HepG2 (cell line): Measurements from ENCODE around the gene FBXW8. TPM values are rescaled to one million over a fixed set of nuclear protein-coding genes. Genes with fewer than 3 reads are reported as not detected.

Experiments
- CBFB ChIP-seq: sonication (generic); formaldehyde crosslinking; IDR thresholded peaks from 2 replicates; pipeline ENCODE4 v1.4.0; 2020; ENCODE audit warnings: missing genetic modification reagents
- CCAR2 ChIP-seq: fragments of 200-400 bp; formaldehyde crosslinking; optimal IDR thresholded peaks from 2 replicates; pipeline ENCODE3; 2018; ENCODE audit warnings: low read depth, mild to moderate bottlenecking, low read length, moderate library complexity
- CEBPB ChIP-seq: IDR thresholded peaks from 2 replicates; pipeline ENCODE4 v1.6.1; 2011; ENCODE audit warnings: low read depth, low read length, improper control_type of control experiment, borderline replicate concordance
- CENPT ChIP-seq: sonication (generic); formaldehyde crosslinking; IDR thresholded peaks from 2 replicates; pipeline ENCODE4 v1.8.0; 2022; ENCODE audit warnings: low read depth, mild to moderate bottlenecking, moderate library complexity, missing genetic modification reagents
- FOXK1 ChIP-seq: sonication (generic); formaldehyde crosslinking; IDR thresholded peaks from 2 replicates; pipeline ENCODE4 v1.4.0; 2020; ENCODE audit warnings: low read depth, missing genetic modification reagents, borderline replicate concordance
- GATAD1 ChIP-seq: IDR thresholded peaks from 2 replicates; pipeline ENCODE4 v1.6.1; 2016; ENCODE audit warnings: missing genetic modification reagents, missing compliant biosample characterization
- HOXA3 ChIP-seq: sonication (generic); formaldehyde crosslinking; IDR thresholded peaks from 2 replicates; pipeline ENCODE4 v1.5.0; 2020; ENCODE audit warnings: missing genetic modification reagents
- HOXA5 ChIP-seq: sonication (generic); formaldehyde crosslinking; IDR thresholded peaks from 2 replicates; pipeline ENCODE4 v1.4.0; 2020; ENCODE audit warnings: missing genetic modification reagents
- RELA ChIP-seq: sonication (generic); formaldehyde crosslinking; IDR thresholded peaks from 2 replicates; pipeline ENCODE4 v1.4.0; 2020; ENCODE audit warnings: missing genetic modification reagents
- SALL2 ChIP-seq: sonication (generic); formaldehyde crosslinking; IDR thresholded peaks from 2 replicates; pipeline ENCODE4 v1.8.1; 2023; ENCODE audit warnings: mild to moderate bottlenecking, missing genetic modification reagents, inconsistent platforms
- SKI ChIP-seq: fragments of 450-650 bp; IDR thresholded peaks from one replicate; pipeline ENCODE4 v1.6.1; 2018; ENCODE audit warnings: mild to moderate bottlenecking; ENCODE audit not compliant: partially characterized antibody
- TBL1XR1 ChIP-seq: fragments of 150-350 bp; IDR thresholded peaks from 2 replicates; pipeline ENCODE4 v1.6.1; 2014; ENCODE audit warnings: borderline replicate concordance, low read length; ENCODE audit not compliant: partially characterized antibody
- ZNF264 ChIP-seq: sonication (generic); formaldehyde crosslinking; IDR thresholded peaks from 2 replicates; pipeline ENCODE4 v1.4.0; 2020; ENCODE audit warnings: missing genetic modification reagents
- ZNF577 ChIP-seq: sonication (generic); formaldehyde crosslinking; IDR thresholded peaks from 2 replicates; pipeline ENCODE4 v1.4.0; 2020; ENCODE audit warnings: mild to moderate bottlenecking, low read depth, missing genetic modification reagents, borderline replicate concordance
- ZNF773 ChIP-seq: sonication (generic); formaldehyde crosslinking; IDR thresholded peaks from 2 replicates; pipeline ENCODE4 v1.4.0; 2020; ENCODE audit warnings: missing genetic modification reagents, borderline replicate concordance
- ZNF788 ChIP-seq: sonication (generic); formaldehyde crosslinking; IDR thresholded peaks from 2 replicates; pipeline ENCODE4 v1.5.0; 2020; ENCODE audit warnings: mild to moderate bottlenecking, missing genetic modification reagents, borderline replicate concordance
- polyA plus RNA-seq, 8 experiments: library from polyadenylated mRNA; depleted of rRNA in 3 of 8; stranded (reverse) in 7 of 8; unstranded in 1 of 8; fragments of >200 nt; fragmentation: Illumina TruSeq in 4 of 8; extraction: Trizol in 4 of 8; gene quantifications; 2 replicates each; pipeline versions ENCODE4 v1.2.1 to v1.2.3, GENCODE V29; 2011 to 2016; ENCODE audit warnings: low read depth in 4 of 8, missing spikeins in 1 of 8, mixed read lengths in 1 of 8; ENCODE audit not compliant: insufficient read depth in 1 of 8
- total RNA-seq, 5 experiments: library from RNA; depleted of rRNA; stranded (reverse); fragments of >200 nt; fragmentation: Illumina TruSeq; extraction: Trizol; gene quantifications; 2 replicates each; pipeline ENCODE4 v1.2.3, GENCODE V29; 2016; ENCODE audit warnings: low read depth in 1 of 5
- TF ChIP-seq, protein P1 (sequence below): sonication (generic); formaldehyde crosslinking; IDR thresholded peaks from 2 replicates; pipeline ENCODE4 v1.4.0; 2020; ENCODE audit warnings: missing genetic modification reagents
- TF ChIP-seq, protein P2 (sequence below): IDR thresholded peaks from 2 replicates; pipeline ENCODE4 v1.6.1; 2016; ENCODE audit warnings: missing biosample characterization, missing genetic modification reagents, low read depth
- TF ChIP-seq, protein P3 (sequence below): sonication (generic); formaldehyde crosslinking; IDR thresholded peaks from 2 replicates; pipeline ENCODE4 v1.4.0; 2020; ENCODE audit warnings: missing genetic modification reagents
- TF ChIP-seq, protein P4 (sequence below): sonication (generic); formaldehyde crosslinking; conservative IDR thresholded peaks from 2 replicates; pipeline ENCODE4 v1.4.0; 2020; ENCODE audit warnings: missing genetic modification reagents

Gene FBXW8
- total and polyA plus RNA-seq, 2 of the 13 experiments (the other 11 are each of a cell fraction or from before 2014, with no cell fraction given): 5.1 to 5.9 TPM

DNA sequence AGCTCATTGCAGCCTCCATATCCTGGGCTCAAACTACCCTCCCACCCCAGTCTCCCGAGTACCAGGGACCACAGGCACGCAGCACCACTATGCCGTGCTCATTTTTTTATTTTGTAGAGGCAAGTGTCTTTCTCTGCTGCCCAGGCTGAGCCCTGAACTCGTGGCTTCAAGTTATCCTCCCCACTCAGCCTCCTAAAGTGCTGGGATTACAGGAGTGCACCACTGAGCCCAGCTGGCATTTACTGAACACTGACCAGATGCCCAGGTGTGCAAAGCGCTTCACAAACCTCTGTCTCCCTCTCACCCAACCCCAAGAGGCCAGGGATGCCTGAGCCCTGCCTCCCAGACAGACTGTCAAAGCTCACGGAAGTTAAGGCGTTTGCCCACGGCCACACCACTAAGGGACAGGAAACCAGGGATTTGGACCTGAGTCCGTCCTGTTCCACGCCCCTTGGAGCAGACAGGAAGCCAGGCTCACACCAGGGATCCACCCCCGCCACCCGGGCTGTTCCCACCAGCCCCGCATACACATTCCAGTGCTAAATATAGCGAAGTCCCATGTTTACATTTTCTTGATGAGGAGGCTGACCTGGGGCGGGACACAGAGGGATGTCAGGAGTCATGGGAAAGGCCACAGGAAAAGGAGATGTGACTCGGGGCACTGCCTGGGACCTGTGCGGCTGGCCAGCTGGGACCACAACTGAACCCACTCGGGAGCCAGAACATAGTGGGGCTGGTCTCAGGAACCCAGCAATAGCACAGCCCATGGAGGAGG, 137.2 kb downstream of the FBXW8 start (continued):
- TF ChIP-seq CENPT (no peak), SALL2 (CRISPR knock-in tag) (no peak), CCAR2 (no peak), ZNF264 (CRISPR knock-in tag) (0 out of 2 replicates have a peak, but pooled peaks have one; percentile 38), ZNF788 (no peak; the same call in 1 of the 2 replicates), TBL1XR1 (no peak), HOXA3 (peak; percentile 67), SKI (peak; percentile 57), FOXK1 (CRISPR knock-in tag) (peak; percentile 91), CBFB (CRISPR knock-in tag) (0 out of 2 replicates have a peak, but pooled peaks have one; percentile 56), HOXA5 (CRISPR knock-in tag) (no peak), CEBPB (no peak), ZNF773 (CRISPR knock-in tag) (no peak), RELA (CRISPR knock-in tag) (no peak), ZNF577 (CRISPR knock-in tag) (no peak), GATAD1 (CRISPR knock-in tag) (peak; percentile 60; the same call in 1 of the 2 replicates)
- TF ChIP-seq, protein P1, sequence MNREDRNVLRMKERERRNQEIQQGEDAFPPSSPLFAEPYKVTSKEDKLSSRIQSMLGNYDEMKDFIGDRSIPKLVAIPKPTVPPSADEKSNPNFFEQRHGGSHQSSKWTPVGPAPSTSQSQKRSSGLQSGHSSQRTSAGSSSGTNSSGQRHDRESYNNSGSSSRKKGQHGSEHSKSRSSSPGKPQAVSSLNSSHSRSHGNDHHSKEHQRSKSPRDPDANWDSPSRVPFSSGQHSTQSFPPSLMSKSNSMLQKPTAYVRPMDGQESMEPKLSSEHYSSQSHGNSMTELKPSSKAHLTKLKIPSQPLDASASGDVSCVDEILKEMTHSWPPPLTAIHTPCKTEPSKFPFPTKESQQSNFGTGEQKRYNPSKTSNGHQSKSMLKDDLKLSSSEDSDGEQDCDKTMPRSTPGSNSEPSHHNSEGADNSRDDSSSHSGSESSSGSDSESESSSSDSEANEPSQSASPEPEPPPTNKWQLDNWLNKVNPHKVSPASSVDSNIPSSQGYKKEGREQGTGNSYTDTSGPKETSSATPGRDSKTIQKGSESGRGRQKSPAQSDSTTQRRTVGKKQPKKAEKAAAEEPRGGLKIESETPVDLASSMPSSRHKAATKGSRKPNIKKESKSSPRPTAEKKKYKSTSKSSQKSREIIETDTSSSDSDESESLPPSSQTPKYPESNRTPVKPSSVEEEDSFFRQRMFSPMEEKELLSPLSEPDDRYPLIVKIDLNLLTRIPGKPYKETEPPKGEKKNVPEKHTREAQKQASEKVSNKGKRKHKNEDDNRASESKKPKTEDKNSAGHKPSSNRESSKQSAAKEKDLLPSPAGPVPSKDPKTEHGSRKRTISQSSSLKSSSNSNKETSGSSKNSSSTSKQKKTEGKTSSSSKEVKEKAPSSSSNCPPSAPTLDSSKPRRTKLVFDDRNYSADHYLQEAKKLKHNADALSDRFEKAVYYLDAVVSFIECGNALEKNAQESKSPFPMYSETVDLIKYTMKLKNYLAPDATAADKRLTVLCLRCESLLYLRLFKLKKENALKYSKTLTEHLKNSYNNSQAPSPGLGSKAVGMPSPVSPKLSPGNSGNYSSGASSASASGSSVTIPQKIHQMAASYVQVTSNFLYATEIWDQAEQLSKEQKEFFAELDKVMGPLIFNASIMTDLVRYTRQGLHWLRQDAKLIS: no peak
- TF ChIP-seq, protein P2, sequence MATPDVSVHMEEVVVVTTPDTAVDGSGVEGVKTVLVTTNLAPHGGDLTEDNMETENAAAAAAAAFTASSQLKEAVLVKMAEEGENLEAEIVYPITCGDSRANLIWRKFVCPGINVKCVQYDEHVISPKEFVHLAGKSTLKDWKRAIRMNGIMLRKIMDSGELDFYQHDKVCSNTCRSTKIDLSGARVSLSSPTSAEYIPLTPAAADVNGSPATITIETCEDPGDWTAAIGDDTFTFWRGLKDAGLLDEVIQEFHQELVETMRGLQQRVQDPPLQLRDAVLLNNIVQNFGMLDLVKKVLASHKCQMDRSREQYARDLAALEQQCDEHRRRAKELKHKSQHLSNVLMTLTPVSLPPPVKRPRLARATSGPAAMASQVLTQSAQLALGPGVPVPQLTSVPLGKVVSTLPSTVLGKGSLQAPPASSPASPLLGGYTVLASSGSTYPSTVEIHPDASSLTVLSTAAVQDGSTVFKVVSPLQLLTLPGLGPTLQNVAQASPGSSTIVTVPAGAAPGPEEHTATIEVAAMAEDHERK (CRISPR knock-in tag): no peak
- TF ChIP-seq, protein P3, sequence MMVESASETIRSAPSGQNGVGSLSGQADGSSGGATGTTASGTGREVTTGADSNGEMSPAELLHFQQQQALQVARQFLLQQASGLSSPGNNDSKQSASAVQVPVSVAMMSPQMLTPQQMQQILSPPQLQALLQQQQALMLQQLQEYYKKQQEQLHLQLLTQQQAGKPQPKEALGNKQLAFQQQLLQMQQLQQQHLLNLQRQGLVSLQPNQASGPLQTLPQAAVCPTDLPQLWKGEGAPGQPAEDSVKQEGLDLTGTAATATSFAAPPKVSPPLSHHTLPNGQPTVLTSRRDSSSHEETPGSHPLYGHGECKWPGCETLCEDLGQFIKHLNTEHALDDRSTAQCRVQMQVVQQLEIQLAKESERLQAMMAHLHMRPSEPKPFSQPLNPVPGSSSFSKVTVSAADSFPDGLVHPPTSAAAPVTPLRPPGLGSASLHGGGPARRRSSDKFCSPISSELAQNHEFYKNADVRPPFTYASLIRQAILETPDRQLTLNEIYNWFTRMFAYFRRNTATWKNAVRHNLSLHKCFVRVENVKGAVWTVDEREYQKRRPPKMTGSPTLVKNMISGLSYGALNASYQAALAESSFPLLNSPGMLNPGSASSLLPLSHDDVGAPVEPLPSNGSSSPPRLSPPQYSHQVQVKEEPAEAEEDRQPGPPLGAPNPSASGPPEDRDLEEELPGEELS: peak; percentile 92
- TF ChIP-seq, protein P4, sequence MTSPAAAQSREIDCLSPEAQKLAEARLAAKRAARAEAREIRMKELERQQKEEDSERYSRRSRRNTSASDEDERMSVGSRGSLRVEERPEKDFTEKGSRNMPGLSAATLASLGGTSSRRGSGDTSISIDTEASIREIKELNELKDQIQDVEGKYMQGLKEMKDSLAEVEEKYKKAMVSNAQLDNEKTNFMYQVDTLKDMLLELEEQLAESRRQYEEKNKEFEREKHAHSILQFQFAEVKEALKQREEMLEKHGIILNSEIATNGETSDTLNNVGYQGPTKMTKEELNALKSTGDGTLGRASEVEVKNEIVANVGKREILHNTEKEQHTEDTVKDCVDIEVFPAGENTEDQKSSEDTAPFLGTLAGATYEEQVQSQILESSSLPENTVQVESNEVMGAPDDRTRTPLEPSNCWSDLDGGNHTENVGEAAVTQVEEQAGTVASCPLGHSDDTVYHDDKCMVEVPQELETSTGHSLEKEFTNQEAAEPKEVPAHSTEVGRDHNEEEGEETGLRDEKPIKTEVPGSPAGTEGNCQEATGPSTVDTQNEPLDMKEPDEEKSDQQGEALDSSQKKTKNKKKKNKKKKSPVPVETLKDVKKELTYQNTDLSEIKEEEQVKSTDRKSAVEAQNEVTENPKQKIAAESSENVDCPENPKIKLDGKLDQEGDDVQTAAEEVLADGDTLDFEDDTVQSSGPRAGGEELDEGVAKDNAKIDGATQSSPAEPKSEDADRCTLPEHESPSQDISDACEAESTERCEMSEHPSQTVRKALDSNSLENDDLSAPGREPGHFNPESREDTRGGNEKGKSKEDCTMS (CRISPR knock-in tag): no peak
